Stimulated activated CD4-positive, alpha-beta T cell treated with anti-CD3 and anti-CD28 coated beads, Interleukin-12 subunit alpha, Interleukin-12 subunit beta, amount 100 ng/mL, for 48 hours (primary cell): ENCODE data around the gene MACROD2.
"Not testable (repeated sequence)": the region's sequence is repeated elsewhere in the genome, so short reads cannot be mapped to it uniquely, and the experiment has no call there.

Experiments used
- DNase-seq, 3 donors: peaks; one replicate each; pipeline ENCODE4 v3.0.0-alpha.2; 2020; ENCODE audit warnings: low read depth in 2 of 3, low spot score in 1 of 3

The MACROD2 gene

DNA sequence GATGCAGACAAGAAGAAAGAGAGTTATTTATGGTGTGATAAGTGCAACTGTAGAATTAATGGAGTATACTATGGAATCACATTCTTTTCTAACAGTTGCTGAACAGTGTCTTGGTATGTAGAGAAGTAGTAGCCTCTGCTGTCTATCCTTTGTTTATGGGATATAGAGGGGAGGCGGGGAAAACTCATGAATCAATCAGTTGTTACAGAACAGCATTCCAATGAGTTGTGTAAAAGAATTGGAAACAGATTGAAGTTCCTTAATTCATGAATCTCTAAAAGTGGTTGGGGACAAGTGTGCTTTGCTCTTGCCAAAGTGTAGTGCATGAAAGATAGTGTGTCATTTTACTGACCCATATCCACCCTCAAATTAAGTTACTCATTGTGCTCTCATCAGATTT, 264.4 kb downstream of the MACROD2 start:
- DNase-seq: no peak

DNA sequence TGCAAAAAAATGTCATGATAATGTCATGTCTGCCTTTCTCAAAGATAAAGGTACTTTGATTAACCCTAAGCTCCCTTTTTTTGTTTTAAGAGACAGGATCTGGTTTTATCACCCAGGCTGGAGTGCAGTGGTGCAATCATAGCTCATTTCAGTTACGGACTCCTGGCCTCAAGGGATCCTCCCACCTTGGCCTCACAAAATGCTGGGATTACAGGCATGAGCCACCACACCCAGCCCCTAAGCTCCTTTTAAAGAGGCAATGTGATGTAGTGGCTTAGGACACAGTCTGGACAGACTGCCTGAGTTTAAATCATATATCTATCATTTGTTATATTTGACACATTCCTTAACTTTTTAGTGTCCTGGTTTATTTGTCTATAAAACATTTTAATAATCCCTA, 265.1 kb downstream of the MACROD2 start:
- DNase-seq: no peak

DNA sequence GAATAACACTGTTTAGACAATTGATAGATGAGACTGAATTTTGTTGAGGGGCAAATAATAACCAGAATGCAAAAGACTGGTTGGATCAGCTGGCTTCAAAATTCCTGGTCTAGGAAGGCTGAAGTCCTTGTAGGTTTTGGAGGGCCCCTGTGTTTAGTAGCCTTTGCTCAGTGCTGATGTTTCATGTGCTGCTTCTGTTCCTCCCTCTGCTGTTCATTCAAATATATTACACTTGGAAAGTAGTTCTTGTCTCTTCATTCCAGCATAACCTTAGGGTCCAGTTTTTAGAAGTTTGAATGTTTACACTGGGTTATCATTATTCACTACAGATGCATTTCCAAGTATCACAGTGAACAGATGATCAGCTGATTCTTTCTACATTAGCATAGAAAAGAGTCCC, 269.6 kb downstream of the MACROD2 start:
- no peak for DNase-seq

DNA sequence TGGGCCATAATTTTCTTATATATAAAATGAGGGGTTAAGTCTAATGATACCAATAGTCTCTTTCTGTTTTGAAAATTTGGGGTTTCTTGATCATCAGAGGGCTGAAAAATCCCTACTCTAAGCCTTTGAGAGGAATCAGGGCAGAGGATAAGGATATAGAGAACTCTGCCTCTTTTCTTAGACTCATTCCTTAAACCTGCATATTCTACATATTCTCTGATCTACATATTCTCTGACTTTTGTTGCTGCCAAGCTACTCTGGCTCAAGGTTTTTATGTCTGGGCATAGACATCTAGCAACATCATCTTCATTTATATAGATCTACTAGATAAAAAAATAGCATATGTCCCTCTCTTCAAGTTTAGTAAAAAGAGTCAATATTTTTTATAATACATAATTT, 270.9 kb downstream of the MACROD2 start:
- no peak for DNase-seq

DNA sequence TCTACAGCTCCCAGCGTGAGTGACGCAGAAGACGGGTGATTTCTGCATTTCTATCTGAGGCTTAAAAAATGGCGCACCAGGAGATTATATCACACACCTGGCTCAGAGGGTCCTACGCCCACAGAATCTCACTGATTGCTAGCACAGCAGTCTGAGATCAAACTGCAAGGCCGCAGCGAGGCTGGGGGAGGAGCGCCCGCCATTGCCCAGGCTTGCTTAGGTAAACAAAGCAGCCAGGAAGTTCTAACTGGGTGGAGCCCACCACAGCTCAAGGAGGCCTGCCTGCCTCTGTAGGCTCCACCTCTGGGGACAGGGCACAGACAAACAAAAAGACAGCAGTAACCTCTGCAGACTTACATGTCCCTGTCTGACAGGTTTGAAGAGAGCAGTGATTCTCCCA, 275.4 kb downstream of the MACROD2 start:
- not testable (repeated sequence) for DNase-seq

DNA sequence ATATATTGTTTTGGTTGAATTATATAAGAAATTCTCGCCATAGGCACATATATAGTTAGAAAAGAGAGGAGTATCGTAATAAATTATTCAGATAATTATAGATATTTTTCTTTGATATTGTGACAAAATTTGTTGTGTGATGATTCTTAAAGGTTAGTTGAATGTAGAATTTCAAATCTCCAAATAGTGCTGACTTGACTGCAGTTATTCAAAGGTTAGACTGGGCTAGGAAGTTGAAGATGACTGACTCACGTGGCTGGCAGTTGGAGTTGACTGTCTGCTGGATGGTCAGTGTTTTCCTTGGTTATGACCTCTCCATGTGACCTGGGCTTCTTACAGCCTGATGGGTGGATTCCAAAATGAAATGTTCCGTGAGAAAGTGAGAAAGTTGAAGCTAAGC, 286.8 kb downstream of the MACROD2 start:
- DNase-seq: no peak

DNA sequence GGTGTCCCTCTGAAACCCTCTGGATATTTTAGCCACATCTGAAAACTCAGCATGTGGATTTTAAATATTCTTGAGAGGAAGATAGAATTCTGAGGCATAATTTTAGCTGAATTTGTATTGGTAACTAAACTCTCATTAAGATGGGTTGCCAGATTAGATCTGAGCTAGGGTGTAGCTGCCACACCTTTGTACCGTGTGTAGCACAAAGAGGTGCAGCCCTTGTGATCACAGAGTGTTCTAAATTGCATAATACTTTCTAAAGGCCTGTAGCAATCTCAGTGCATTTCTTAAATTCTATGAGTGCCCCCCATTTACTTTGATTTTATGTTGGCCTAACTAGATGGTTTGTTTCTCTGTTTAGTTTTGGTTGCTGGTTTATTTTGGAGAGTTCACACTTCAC, 289.1 kb downstream of the MACROD2 start:
- DNase-seq: no peak

DNA sequence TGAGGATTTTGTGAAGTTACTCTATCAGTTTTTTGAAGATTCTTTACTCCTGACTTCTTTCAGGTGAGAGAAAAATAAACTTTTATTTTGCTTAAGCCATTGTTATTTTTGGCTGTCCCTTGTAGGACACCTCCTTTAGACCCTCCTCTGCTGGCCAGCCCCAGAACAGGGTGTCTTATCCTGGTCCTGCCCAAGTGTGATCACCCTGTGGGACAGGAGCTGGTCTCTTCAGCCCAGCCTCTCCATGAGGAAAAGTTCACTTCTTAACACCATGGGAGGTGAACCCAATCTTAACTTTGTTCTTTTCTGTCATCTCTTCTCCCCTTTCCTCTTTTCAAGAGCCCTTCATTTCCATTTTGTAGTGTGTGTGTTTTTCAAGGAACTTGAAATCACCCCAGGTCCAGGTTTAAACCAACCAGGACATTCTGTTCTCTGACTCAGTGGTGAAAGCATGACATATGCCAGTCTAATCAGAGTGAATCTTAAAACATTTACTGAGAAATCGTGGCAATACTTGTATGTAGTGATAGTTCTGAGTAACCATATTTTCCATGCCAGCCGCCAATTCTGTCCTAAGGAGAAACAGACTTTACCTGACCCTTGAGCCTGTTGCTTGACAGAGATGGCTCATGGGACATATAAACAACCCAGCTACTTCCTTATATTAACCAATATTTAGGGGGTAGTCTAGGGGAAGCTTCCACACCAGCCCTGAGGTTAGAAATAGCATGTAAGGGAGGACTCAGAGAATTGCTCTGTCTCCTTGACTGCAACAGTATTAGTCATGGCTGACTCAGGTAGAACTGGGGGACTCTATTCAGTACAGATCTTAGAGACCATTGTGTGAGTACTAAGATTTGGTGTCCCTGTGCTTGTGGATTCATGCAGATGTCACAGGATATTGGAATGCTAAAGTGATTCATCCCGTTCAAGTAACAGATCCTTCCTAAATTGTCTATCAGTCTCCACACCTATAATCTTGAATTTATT, 293.3 kb downstream of the MACROD2 start:
- DNase-seq: no peak

DNA sequence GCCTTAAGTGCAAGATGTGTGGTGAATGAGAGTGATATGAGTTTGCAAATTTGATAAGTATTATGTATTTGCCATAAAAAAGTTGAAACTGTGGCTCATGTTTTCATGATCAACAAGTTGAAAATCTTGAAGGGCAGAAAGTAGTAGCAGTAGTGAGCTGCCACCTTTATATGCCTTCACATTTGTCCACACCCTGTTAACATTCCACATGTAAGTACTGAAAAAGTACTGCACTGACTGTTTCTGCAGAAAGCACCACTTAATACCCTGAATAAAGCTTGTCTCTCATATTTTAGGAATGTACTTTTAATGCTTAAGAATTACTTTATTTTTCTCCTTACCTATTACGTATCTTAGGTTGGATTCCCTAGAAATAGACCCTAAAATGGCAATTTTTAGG, 296.2 kb downstream of the MACROD2 start:
- no peak for DNase-seq

DNA sequence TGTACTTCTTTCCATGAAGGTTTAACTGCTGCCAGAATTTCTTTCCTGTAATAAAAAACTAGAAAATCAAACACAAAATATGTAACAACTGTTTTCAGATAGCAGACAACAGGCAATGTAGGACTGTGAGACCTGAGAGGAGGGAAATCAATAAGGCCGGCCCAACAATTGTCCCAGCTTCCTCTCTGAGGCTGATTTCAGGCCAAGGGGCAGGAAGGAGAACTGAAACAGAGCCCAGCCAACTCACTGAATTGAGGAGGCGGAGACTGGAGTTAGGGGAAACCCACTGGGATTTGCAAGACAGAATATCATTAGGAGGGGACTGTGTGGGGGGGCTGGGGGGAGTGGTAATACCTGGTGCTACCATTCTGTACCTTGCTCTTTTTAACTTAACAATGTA, 299.9 kb downstream of the MACROD2 start:
- no peak for DNase-seq

DNA sequence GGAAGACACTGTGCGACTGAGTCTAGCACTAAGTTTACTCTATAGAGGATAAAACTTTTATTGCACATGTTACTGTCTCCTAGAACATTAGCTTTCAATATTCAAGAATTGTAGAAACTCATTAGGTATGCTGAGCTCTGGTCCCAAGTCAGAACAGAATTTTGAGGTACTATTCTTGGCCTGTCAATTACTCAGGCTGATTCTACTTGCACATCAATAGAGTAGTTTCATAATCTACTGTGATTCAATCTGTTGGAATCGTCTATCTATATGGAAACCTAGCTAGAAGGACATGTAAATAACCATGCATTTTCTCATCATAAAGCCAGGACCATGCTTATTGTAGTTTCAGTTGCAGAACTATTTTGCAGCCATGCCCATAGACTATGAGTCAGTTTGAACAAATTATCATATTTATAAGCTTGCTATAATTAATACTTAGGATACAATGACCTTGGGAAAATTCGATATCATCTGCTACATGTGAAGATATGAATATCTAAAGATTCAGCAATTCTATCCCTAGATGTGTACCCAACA, 300.5 kb downstream of the MACROD2 start:
- DNase-seq: no peak

DNA sequence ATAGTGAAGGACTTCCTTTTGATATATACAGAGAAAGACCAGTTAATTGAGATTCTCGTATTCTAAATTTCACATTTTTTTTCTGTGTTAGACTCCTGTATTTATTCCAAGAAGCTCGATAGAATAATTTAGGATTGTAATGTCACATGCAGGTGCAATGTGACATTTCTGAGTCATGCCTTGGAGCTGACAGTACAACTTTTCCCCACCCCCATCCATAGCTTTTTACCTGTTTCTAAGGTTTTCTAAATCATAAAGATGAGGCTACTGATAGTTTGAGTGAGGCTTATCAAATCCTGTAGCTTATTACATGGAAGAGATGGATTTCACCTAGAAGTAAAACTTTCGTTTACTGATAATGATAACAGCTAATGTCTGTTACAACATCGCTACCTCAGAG, 304.5 kb downstream of the MACROD2 start:
- DNase-seq: no peak

DNA sequence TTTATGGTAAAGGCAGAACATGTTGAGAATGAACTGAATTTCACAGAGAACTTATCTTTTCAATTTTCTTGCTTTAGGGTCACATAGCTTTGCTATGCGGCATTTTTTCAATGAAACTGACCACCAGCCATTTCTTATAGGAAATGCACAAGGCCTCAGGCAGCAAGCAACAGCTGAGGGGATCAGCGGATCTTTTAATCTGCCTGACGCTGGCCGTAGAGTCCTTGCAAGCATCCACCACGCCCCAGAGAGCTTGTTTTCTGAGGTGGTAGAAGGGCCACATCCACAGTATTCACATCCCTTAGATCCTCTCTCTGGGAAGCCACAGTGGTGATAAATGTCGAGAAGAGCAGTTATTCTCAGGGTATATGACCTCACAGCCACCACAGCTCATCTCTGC, 307.8 kb downstream of the MACROD2 start:
- no peak for DNase-seq

DNA sequence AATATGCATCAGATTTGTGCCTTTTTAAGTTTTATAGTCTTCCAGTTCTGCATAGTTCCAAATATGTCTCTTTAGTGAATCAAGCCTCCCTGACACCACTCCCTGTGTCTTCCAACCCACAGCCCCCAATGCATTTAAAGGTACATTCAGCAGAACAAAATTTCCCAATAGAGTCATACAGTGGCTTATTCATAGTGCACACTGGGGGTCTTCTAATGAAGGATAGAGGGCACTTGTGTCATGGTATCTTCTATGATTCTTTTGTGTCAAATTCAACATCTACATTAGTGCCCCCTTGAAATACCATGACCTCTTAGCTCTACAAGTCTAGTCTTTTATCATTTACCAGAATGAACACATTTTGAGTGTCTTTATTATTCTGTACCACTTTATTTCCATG, 308.3 kb downstream of the MACROD2 start:
- no peak for DNase-seq

DNA sequence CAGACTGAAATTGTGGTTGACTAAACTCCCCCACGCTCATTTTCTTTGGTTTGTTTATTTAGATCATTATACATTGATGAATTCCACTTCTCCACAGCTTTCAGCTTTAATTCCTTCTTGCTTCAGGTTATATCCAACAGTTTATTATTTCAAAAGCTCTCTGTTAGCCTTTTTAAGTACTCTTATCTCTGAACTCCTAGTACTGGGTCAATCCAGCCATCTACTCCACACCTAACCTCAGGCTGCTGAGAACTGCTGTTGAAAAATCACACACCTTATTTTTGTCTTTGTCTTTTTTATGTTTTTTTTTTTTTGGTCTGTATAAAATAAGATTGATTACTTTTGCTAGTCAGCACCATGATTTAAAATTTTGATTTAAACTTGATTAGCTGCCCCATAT, 309.2 kb downstream of the MACROD2 start:
- no peak for DNase-seq

DNA sequence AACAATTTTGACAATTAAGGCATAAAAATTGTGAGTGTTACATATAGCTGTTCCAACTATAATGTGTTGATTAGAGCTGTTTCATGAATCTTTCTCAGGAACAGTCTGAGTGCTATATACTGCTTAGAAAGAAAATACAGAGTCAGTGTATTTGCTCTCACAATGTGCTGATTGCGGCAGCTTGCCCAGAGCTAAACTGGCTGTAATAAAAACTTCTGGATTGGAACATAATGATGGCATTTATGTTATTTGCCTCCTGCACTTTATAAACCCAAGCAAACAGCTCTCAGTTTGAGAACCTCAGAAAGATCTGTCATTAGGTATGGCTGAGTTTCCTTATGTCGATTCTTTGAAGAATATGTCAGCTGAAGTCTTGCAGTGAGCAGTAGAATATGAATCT, 312.6 kb downstream of the MACROD2 start:
- no peak for DNase-seq

DNA sequence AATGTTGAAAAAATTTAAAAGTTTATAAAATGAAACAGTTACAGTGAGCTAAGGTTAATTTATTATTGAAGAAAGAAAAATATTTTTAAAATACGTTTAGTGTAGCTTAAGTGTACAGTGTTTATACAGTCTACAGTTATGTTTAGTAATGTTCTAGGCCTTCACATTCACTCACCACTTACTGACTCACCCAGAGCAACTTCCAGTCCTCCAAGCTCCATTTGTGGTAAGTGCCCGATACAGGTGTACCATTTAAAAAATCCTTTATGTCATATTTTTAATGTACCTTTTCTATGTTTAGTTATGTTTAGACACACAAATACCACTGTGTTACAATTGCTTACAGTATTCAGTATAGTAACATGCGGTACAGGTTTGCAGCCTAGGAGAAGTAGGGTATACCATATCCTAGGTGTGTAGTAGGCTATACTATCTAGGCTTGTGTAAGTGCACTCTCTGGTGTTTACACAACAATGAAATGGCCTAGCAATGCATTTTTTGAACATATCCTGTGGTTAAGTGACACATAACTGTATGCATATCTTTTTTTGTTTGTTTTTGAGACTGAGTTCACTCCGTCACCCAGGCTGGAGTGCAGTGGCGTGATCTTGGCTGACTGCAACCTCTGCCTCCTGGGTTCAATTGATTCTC, 315.8 kb downstream of the MACROD2 start:
- DNase-seq: no peak

DNA sequence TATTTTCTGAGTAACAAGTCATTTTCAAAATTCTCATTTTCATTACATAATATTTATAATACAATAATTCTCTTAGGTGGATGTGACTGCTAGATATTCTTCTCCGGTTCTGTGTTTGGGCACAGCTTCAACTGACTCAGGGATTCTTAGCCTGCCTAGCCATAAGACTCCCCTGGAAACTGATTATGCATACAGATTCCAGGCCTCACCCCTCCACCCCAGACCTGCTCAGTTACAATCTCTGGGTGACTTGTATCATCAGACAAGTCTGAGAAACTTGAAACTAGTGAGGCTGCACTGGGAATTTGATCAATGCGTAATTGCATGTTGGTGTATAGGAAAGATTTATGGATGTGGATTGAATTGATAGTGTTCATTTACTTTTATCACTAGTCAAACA, 316.7 kb downstream of the MACROD2 start:
- no peak for DNase-seq

DNA sequence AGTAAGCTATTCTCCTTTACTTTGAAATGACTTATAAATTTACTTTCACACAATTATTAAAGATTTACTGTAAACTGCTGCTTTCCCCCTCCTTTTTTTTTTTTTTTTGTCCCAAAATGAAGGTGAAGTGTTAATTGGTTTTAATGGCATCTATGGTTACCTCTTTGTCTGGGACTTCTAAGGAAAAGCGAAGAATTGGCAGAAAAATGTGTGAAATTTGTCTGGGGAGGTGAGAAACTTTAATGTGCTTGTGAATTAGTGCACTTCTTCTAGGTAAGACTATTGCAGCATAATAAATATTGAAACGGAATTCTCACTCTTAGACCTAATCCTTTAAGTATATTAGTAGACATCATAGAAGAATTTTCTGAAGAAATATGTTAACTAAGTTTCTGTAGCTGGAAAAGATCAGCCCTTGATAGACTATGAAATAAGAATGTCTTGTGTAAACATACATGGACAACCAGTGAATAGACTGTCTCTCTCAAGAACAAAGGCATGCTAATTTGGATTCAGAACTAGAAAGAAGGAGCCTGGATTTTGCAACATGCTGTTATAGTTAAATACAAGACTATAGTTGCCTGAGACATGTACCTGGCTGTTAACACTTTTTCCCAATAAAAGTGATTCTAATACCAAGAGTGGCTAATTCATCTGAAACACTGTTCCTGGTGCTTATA, 318.2 kb downstream of the MACROD2 start:
- no peak for DNase-seq

DNA sequence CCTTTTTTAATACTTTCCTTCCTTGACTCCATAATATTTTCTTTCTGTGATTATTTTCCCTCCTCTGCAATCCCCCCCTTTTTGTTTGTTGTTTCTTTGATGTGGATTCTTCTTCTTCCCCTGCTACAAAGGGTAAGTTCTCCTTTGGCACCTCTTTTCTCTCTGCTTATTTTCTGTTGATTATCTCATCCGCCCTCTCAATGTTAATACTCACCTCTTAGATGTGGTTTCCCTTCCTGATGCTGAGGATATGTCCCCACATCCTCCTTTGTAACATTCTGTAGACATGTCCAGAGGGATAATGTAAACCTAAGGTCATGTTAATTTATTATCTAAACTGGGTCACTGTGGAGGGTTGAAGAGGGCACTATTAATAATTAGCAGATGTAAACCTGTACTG, 324.4 kb downstream of the MACROD2 start:
- no peak for DNase-seq

DNA sequence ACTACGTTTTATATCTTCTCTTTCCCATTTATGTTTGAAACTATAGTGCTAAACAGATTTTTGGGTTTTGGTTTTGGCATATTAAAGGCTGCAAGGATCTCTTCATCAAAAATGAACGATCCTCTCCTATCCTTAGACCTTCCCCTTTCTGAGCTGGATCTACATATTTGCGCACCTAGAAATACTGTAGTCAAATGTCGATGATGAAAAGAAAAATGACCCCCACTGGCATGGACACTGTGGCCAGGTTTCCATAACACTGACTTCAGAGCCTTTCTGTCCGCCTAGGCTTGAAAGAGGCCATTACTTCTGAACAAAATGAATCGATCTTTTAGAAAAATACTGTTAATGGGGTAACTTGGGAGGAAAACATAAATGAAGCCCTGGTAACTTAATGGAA, 336.3 kb downstream of the MACROD2 start:
- no peak for DNase-seq

DNA sequence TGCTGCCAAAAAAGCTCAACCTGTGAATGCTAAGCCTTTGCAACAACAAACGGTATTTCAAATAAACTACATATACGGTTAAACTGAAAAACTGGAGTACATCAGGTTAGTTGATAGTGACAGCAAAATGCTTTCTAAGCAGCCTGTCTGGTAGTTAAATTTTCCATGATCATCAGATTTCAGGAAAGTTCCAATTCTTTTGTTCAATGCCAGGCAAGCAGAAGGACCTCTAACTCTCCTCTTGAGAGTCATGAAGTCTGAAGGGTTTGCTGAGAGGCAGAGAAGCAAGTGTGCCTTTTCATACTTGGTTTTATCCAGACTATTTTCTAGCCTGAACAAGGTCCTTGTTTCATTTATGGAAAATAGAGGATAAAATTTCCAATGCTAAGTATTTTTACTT, 337.6 kb downstream of the MACROD2 start:
- DNase-seq: no peak
